Stimulated activated CD4-positive, alpha-beta T cell treated with anti-CD3 and anti-CD28 coated beads, Interleukin-4, amount 100 ng/mL, for 48 hours (primary cell): ENCODE results near the gene CCDC43.
"Not testable (repeated sequence)": the region's sequence is repeated elsewhere in the genome, so short reads cannot be mapped to it uniquely, and the experiment has no call there.

Experiments used
- DNase-seq, 2 donors: peaks; one replicate each; pipeline ENCODE4 v3.0.0-alpha.2; 2020; ENCODE audit warnings: low read depth in 2 of 2

CCDC43 gene

GRCh38 chr17:44689477-44690217 lies at the start of gene CCDC43:
TSS of gene CCDC43 (minus strand) at chr17:44689776. CDS start at chr17:44689753, 23 bp downstream.
- DNase-seq, result peak; percentile 89 to 91

GRCh38 chr17:44738214-44738906 lies 48.8 kb upstream of the CCDC43 start:
- no peak for DNase-seq

GRCh38 chr17:44736551-44737240 lies 47.1 kb upstream of the CCDC43 start:
- no peak for DNase-seq

- DNase-seq, result no peak
These were observed 44.7 kb upstream of the CCDC43 start for GRCh38 chr17:44734272-44734671.

GRCh38 chr17:44733753-44734152 lies 44.2 kb upstream of the CCDC43 start:
- DNase-seq, result no peak

- not testable (repeated sequence) for DNase-seq
These were observed 36.5 kb upstream of the CCDC43 start for GRCh38 chr17:44726121-44726520.

- no peak for DNase-seq
These were observed 32.7 kb upstream of the CCDC43 start for GRCh38 chr17:44722254-44722653.

- no peak for DNase-seq
These were observed 29.9 kb upstream of the CCDC43 start for GRCh38 chr17:44719444-44719843.

GRCh38 chr17:44708401-44709263 lies 19.1 kb upstream of the CCDC43 start, which contains the start of gene DBF4B:
TSS of gene DBF4B (plus strand) at chr17:44708665. CDS start at chr17:44708821, 156 bp downstream.
- peak; percentile 70 to 80 for DNase-seq

GRCh38 chr17:44707755-44708400 lies 18.3 kb upstream of the CCDC43 start:
- DNase-seq, result no peak

GRCh38 chr17:44700288-44700687 lies 10.7 kb upstream of the CCDC43 start:
- DNase-seq, result not testable (repeated sequence)

- DNase-seq, result no peak
These were observed 4.0 kb upstream of the CCDC43 start for GRCh38 chr17:44693609-44694008.

- DNase-seq, result not testable (repeated sequence)
These were observed 1.2 kb upstream of the CCDC43 start for GRCh38 chr17:44690746-44691306.

- DNase-seq, result peak in 1 of 2 donors; percentile 7
These were observed 700 bp downstream of the CCDC43 start for GRCh38 chr17:44688675-44689476.

GRCh38 chr17:44688200-44688599 lies 1.4 kb downstream of the CCDC43 start:
- DNase-seq, result no peak

GRCh38 chr17:44687756-44688155 lies 1.8 kb downstream of the CCDC43 start:
- DNase-seq, result no peak

- not testable (repeated sequence) for DNase-seq
These were observed 6.3 kb downstream of the CCDC43 start for GRCh38 chr17:44683303-44683702.

GRCh38 chr17:44677136-44677535 lies 12.4 kb downstream of the CCDC43 start:
- no peak for DNase-seq

GRCh38 chr17:44673893-44674292 lies 15.7 kb downstream of the CCDC43 start:
- DNase-seq, result no peak
